Upper lobe of left lung (tissue), 6 donors: ENCODE data around the gene PTX4. TPM values are rescaled to one million over a fixed set of nuclear protein-coding genes. Genes with fewer than 3 reads are reported as not detected.
"Not testable (repeated sequence)": the region's sequence is repeated elsewhere in the genome, so short reads cannot be mapped to it uniquely, and the experiment has no call there.

ENCODE experiments used
- ATAC-seq, 2 donors: fragments of 200-7000 bp; cut with Tn5 transposase; one replicate each; pipeline ENCODE4 v1.9.1; 2022; ENCODE audit warnings: mild to moderate bottlenecking in 2 of 2, moderate library complexity in 2 of 2; ENCODE audit not compliant: low FRiP score in 2 of 2
- DNase-seq, 2 donors: peaks; one replicate each; pipeline ENCODE4 v3.0.0-alpha.2; 2019 to 2020
- H3K27ac ChIP-seq, 4 donors: fragments of 200-600 bp; sonication (generic); one replicate each; pipeline ENCODE4 v1.5.1; 2016 to 2019
- H3K27me3 ChIP-seq, 4 donors: fragments of 200-600 bp; sonication (generic); one replicate each; pipeline ENCODE4 v1.5.1; 2017 to 2019
- H3K36me3 ChIP-seq, 4 donors: fragments of 200-600 bp; sonication (generic); one replicate each; pipeline ENCODE4 v1.5.1; 2016 to 2019
- H3K4me1 ChIP-seq, 4 donors: fragments of 200-600 bp; sonication (generic); one replicate each; pipeline ENCODE4 v1.5.1; 2018 to 2019
- H3K4me3 ChIP-seq, 4 donors: fragments of 200-600 bp; sonication (generic); one replicate each; pipeline ENCODE4 v1.5.1; 2017 to 2019; ENCODE audit warnings: mild to moderate bottlenecking in 2 of 4, moderate library complexity in 1 of 4
- H3K9me3 ChIP-seq, 4 donors: fragments of 200-600 bp; sonication (generic); one replicate each; pipeline ENCODE4 v1.5.1; 2018 to 2019
- CTCF ChIP-seq, 6 experiments: fragments of 450-650 bp in 4 of 6; fragments of 200-600 bp in 2 of 6; sonication (generic) in 2 of 6; IDR thresholded peaks; one replicate each; pipeline ENCODE4 v1.5.1; 2016 to 2019; ENCODE audit warnings: antibody characterized with exemption in 6 of 6
- EP300 ChIP-seq, 4 donors: sonication (generic); formaldehyde crosslinking; IDR thresholded peaks; one replicate each; pipeline ENCODE4 v1.5.1; 2017; ENCODE audit warnings: antibody characterized with exemption in 4 of 4, control low read depth in 2 of 4
- POLR2A ChIP-seq, 4 donors: fragments of 450-650 bp; IDR thresholded peaks; one replicate each; pipeline ENCODE4 v1.5.1; 2016 to 2017; ENCODE audit warnings: antibody characterized with exemption in 4 of 4, mild to moderate bottlenecking in 2 of 4
- POLR2AphosphoS5 ChIP-seq, 2 donors: sonication (generic); formaldehyde crosslinking; IDR thresholded peaks; one replicate each; pipeline ENCODE4 v1.5.1; 2017; ENCODE audit warnings: antibody characterized with exemption in 2 of 2
- whole genome bisulfite sequencing, 2 donors: methylation state at CpG; one replicate each; pipeline ENCODE4 v1.1.5; 2017 to 2018; 5-methylcytosine and 5-hydroxymethylcytosine counted together
- total RNA-seq, 6 donors: library from RNA; depleted of rRNA in 4 of 6; stranded (reverse); fragments of >200 nt in 4 of 6; gene quantifications; one replicate each; pipeline versions ENCODE4 v1.1.0 to v1.2.1, GENCODE V29; 2016 to 2021
- donor health status: DM: no; HTN: no; CAD: no; lungs with moderate emphysema.
- donor health status: DM: no; HTN: yes; CAD: no; lungs with severe emphysema.

The PTX4 gene
- total RNA-seq, 6 donors from 2014 or later = 0.30 to 0.34 (median 0.34) TPM; not detected in 3

GRCh38 chr16:1487395-1488053, 1.2 kb downstream of the PTX4 start:
- no peaks in the 10 kb centered on the region for H3K27me3 ChIP-seq
- no peak overlapping the region for H3K4me3 ChIP-seq
- DNase-seq (peak in 1 of 2 donors; percentile 81), ATAC-seq (peak; percentile 15 to 28)
- no peak overlapping the region for H3K27ac ChIP-seq
- 79 to 89% methylated on average over 13 to 39 of the region's 39 CpGs for WGBS, 2 donors
- H3K9me3 ChIP-seq = no peaks in the 10 kb centered on the region
- peaks cover 2 to 4% (median 3%) of the 10 kb centered on the region in 4 donors for H3K4me1 ChIP-seq
- H3K36me3 ChIP-seq = no peaks in the 10 kb centered on the region
- TF ChIP-seq CTCF (IDR thresholded peaks at IDR 0.05) (no peak), POLR2A (IDR thresholded peaks at IDR 0.05) (no peak), POLR2AphosphoS5 (IDR thresholded peaks at IDR 0.05) (no peak), EP300 (IDR thresholded peaks at IDR 0.05) (no peak)

GRCh38 chr16:1486551-1487390, 2.0 kb downstream of the PTX4 start:
- Histone ChIP-seq H3K9me3 (no peaks in the 10 kb centered on the region), H3K27ac (no peak overlapping the region), H3K4me3 (no peak overlapping the region), H3K36me3 (no peaks in the 10 kb centered on the region), H3K27me3 (no peaks in the 10 kb centered on the region), H3K4me1 (no peaks in the 10 kb centered on the region)
- no peak for DNase-seq
- WGBS, 2 donors = 79 to 84% methylated on average over 18 to 32 of the region's 33 CpGs
- ATAC-seq = peak in 1 of 2 donors; percentile 3
- TF ChIP-seq EP300 (IDR thresholded peaks at IDR 0.05) = no peak
- TF ChIP-seq POLR2A (IDR thresholded peaks at IDR 0.05) = no peak
- TF ChIP-seq POLR2AphosphoS5 (IDR thresholded peaks at IDR 0.05) = no peak
- no peak for TF ChIP-seq CTCF (IDR thresholded peaks at IDR 0.05)

GRCh38 chr16:1485847-1486496, 2.8 kb downstream of the PTX4 start:
- ATAC-seq (no peak), DNase-seq (peak in 1 of 2 donors; percentile 76)
- no peaks in the 10 kb centered on the region for H3K27me3 ChIP-seq
- no peaks in the 10 kb centered on the region for H3K4me1 ChIP-seq
- 90 to 91% methylated on average over 21 to 39 of the region's 40 CpGs for WGBS, 2 donors
- no peak overlapping the region for H3K27ac ChIP-seq
- no peaks in the 10 kb centered on the region for H3K9me3 ChIP-seq
- no peaks in the 10 kb centered on the region for H3K36me3 ChIP-seq
- H3K4me3 ChIP-seq = no peak overlapping the region
- TF ChIP-seq CTCF (IDR thresholded peaks at IDR 0.05) (no peak), POLR2AphosphoS5 (IDR thresholded peaks at IDR 0.05) (no peak), EP300 (IDR thresholded peaks at IDR 0.05) (no peak), POLR2A (IDR thresholded peaks at IDR 0.05) (no peak)

GRCh38 chr16:1481906-1482835, 6.6 kb downstream of the PTX4 start:
- H3K27ac ChIP-seq = no peak overlapping the region
- DNase-seq = no peak
- H3K36me3 ChIP-seq = no peaks in the 10 kb centered on the region
- ATAC-seq = no peak
- no peaks in the 10 kb centered on the region for H3K27me3 ChIP-seq
- no peak overlapping the region for H3K4me3 ChIP-seq
- no peaks in the 10 kb centered on the region for H3K4me1 ChIP-seq
- no peaks in the 10 kb centered on the region for H3K9me3 ChIP-seq
- TF ChIP-seq CTCF (IDR thresholded peaks at IDR 0.05) (no peak), POLR2AphosphoS5 (IDR thresholded peaks at IDR 0.05) (no peak), EP300 (IDR thresholded peaks at IDR 0.05) (no peak), POLR2A (IDR thresholded peaks at IDR 0.05) (no peak)
- 80 to 83% methylated on average over 20 to 28 of the region's 28 CpGs for WGBS, 2 donors

GRCh38 chr16:1478937-1479336, 9.8 kb downstream of the PTX4 start:
- 92 to 95% methylated on average over 9 of the region's 9 CpGs for WGBS, 2 donors
- ATAC-seq, H3K4me3 ChIP-seq, DNase-seq, H3K27ac ChIP-seq, H3K9me3 ChIP-seq, H3K27me3 ChIP-seq, H3K36me3 ChIP-seq: not testable (repeated sequence)
- H3K4me1 ChIP-seq = peaks cover 9 to 15% (median 11%) of the 10 kb centered on the region in 4 donors
